HG03558 (cell line): ENCODE data around the gene MFRP.
"Not testable (repeated sequence)": the region's sequence is repeated elsewhere in the genome, so short reads cannot be mapped to it uniquely, and the experiment has no call there.

Experiments
- ATAC-seq: cut with Tn5 transposase; IDR thresholded peaks from one replicate; pipeline ENCODE4 v1.9.1; 2021; ENCODE audit warnings: moderate number of reproducible peaks; ENCODE audit not compliant: unreplicated experiment; ENCODE audit errors: extremely low read depth

Gene MFRP

GRCh38 chr11:119346605-119347004 lies at the start of gene MFRP:
MFRP (minus strand) TSS chr11:119346705; CDS start chr11:119346513, 192 bp downstream.
- no peak for ATAC-seq

- no peak for ATAC-seq
Measured at GRCh38 chr11:119391275-119391674, 44.8 kb upstream of the MFRP start.

GRCh38 chr11:119389611-119390254 lies 43.2 kb upstream of the MFRP start:
- ATAC-seq, result no peak

GRCh38 chr11:119388103-119388502 lies 41.6 kb upstream of the MFRP start:
- no peak for ATAC-seq

DNA sequence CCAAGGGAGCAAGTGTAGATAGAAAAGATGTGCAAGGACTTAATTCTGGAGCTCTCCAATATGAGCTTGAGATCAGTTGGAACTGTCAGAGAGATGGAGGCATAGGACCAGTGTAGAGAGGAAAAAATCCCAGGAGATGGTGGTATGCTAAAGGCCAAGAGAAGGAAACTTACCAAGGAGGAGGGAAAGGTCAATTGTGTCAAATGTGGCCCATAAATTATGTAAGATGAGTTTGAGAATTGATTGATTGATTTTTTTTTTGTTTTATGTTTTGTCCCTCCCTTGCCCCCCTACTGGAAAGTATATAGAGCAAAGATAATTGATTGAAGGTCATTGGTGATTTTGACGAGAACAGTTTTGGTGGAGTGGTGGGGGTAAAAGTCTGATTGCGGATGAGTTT lies 37.8 kb upstream of the MFRP start:
- ATAC-seq, result no peak

DNA sequence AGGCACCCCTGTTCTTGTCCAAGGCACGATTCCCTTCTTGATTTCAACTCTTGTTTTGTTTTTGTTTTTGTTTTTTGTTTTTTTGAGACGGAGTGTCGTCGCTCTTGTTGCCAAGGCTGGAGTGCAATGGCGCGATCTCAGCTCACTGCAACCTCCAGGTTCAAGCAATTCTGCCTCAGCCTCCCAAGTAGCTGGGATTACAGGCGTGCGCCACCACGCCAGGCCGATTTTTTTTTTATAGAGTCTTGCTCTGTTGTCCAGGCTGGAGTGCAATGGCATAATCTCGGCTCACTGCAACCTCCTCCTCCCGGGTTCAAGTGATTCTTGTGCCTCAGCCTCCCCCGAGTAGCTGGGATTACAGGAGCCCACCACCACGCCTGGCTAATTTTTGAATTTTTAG lies 36.0 kb upstream of the MFRP start:
- not testable (repeated sequence) for ATAC-seq

- ATAC-seq, result no peak
Measured at GRCh38 chr11:119382101-119382500, 35.6 kb upstream of the MFRP start.

DNA sequence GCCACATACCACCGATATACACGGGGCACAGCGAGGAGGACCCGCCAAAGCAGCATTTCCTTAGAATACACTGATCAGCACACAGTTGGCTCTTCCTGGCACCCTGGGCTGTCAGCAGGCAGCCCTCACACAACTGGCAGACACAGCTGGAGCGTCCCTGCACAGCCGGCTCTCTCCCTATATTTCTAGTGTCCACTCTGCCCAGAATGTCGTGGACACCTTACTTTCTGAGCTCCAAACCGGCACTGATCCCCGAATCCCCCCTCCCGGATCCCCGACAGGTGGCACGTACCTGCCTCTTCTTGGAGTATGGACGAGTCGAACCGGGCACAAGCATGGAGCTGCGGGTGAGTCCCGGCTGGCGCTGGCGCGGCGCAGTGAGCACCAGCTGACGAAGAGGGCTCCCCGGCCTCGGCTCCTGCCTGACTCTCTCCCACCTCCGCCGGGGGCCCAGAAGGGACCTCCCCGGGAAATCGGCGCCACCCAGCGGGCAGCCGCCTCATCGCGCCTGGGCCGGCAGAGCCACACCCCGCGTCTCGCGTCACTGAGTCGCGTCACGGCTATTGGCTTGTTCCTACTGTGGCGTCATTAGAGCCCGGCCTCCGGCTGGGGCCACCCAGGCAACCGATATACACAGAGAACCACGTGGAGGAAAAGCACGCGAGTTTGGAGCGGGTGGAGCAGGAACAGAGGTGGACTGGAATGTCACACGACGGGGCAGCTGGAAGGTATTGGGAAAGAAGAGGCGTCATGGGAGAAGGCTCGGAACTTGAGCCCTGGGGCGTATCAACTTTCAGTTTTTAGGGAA lies 34.9 kb upstream of the MFRP start, which contains the start of gene USP2:
TSS of gene USP2 (minus strand) at position 510 of the 808 bp plus-strand sequence. CDS start 8,210 bp downstream, outside the sequence.
- peak; percentile 87 for ATAC-seq

DNA sequence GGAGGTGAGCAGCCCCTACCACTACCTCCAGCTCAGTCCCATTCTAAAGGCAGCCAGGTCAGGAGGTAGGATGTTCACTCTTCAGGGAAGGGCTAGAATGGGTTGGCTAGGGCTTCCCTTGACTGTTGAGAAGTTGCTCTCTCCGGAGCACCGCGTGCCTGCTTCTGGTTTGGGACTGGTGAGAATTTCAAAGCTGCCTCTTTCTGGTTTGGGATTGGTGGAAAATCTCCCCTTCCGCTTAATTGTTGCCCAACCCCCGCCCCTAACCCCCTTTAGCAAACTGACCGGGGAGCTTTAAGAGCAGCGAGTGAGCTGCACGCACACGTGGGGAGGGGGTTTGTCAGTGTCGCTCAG lies 34.3 kb upstream of the MFRP start:
- no peak for ATAC-seq

GRCh38 chr11:119380160-119380826 lies 33.8 kb upstream of the MFRP start:
- ATAC-seq, result no peak

DNA sequence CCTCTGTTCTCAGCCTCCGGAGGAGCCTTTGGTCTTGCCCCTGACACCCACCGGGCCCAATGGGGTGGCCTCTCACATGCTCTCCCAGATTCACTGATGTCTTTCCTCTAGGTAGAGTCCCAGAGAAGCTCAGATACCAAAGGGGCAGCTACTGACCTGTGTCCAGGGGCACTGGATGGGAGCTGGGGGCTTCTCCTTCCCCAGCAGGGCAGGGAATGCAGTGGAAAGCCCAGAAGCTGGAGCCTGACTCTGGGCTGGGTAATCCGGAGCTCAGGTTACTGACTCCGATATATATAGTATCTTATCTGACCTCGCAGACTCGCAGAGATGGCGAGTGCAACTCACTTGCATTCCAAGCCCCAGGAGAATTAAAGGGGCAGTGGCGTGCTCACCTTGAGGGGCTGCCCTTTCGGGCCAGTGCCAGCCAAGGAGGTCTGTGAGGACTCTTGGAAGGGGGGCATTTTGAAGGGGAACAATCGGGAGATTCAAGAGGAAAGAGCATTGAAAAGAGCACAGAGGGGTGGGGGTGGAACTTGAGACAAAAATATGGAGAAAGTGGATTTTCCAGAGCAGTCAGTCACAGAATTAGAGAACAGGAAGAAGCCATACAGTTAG lies 32.5 kb upstream of the MFRP start:
- no peak for ATAC-seq

DNA sequence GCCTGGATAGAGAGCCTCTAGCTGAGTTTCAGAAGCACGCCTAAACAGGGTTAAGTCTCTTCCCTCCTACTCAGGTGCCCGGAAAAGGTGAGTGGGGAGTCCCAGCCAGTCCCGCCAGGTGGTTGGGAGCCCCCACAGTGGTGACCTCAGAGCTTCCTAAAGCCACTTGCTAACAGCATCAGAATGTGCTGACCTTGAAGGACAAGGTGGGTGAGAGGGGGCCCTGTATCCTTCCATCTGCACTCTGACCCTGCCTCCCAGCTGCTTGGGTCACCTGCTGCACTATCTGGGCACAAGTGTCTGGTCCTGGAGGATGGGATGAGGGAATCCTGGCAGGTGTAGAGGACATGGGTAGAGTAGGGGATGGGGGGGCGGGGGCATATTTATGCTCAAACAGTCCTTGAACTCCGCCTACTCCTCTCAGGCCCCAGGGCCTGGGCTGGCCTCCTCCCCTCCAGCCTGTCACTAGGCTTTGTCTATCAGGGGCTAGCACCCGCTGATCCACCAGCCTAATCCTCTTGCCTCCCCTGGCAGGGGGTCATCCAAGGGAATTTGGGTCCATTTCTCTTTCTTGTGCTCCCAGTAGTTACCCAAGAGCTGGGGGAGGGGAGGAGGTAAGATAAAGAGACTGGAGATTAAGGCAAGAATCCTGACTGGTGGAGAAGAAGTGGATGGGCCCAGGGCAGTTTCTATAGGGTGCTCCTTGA lies 31.6 kb upstream of the MFRP start:
- no peak for ATAC-seq

DNA sequence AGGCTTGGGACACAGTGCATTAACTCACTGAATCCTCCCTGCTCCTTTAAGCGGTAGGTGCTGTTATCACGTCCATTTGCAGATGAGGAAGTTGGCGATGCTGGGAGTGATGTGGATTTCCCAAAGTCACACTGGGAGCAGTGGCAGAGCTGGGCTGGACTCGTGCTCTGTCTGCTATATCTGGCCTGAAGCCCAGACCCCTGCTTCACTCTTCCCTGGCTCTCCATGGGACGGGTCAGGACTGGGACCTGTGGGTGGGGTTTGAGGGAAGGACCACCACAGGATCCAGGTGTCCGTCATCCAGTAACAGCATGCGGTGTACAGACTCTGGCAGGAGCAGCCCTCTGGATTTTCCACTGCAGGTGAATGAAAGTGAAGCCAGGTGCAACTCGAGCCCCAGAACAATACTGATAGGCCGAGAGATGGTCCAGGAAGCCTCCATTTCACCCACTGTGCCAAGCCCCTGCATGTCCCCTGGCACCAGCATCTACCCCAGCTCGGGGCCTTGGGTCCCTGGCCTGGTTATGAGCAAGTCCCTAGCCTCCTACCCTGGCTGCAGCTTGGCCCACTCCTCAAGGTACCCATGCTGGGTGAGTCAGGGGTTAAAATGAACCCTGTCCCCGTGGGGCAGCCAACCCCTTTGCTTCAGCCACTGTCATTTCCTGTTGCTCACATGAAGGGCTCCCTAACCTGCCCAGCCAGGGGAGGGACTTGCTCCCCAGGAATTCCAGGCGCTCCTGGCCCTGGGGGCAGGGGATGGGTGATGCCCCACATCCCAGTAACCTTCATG lies 30.8 kb upstream of the MFRP start:
- ATAC-seq, result no peak

DNA sequence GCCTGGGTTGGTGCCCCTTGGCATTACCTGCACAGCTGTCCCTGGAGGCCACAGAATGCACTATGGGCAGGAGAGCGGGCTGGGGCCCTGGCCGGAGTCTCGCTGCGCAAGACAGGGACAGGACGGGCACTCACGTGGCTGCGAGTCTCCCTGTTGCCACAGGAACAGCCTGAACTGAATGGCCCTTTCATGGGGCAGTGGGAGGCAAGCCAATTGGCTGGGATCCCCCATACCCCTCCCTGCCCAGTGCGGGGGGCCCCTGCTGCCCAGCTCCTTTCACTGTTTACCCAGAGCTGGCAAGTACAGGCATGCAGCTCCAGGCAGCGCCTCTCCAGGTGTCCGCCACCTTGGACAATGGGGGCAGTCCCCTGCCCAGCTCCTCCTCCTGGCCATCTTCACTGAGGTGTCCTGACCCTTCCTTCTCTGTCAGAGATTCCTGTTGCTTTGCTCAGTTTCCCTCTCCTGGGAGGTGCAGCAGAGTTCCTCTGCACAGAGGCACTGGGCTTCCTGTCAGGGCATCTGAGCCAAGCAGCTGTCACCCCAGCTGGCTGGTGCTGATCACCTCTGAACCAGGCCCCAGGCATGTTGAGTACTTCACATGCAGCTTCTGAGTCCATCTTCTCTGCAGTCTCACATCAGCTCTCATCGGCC lies 29.8 kb upstream of the MFRP start:
- no peak for ATAC-seq

DNA sequence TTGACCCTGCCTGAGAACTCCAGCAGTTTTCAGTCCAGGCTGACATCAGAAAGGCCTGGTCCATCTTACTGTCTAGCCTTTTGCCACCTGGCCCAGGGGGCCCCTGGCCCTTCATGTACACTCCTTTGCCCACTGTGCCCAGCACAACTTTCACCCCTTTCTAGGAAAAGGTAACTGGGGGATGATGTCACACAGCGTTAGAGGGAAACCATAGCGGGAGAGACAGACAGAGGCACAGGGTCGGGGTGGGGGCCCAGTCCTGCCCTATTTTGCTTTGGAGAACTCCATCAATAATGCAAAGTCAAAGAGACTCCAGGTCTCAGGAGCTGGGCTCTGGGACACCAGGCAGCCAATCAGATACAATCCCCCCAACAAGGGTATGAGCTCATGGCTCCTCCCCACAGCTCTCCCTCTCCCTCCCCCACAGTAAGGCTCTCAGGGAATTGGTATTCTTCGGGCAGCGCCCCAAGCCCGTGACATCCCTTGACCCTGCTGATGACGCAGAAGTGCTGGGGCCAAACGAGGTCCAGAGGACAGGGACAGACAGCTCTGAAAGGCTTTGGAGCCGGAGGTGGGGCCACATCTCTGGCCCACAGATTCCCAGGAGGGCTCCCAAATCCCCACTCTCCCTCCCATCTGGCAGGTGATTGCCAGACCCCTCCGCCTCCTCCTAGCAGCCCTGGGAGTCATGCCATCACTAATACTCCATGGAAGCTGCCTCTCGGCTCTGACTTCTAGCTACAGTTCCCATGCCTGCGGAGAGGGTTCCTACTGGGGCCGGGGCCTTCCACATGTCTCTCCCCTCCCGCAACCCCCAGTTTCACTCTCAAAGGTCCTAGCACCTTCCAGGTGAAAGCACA lies 29.1 kb upstream of the MFRP start:
- no peak for ATAC-seq

DNA sequence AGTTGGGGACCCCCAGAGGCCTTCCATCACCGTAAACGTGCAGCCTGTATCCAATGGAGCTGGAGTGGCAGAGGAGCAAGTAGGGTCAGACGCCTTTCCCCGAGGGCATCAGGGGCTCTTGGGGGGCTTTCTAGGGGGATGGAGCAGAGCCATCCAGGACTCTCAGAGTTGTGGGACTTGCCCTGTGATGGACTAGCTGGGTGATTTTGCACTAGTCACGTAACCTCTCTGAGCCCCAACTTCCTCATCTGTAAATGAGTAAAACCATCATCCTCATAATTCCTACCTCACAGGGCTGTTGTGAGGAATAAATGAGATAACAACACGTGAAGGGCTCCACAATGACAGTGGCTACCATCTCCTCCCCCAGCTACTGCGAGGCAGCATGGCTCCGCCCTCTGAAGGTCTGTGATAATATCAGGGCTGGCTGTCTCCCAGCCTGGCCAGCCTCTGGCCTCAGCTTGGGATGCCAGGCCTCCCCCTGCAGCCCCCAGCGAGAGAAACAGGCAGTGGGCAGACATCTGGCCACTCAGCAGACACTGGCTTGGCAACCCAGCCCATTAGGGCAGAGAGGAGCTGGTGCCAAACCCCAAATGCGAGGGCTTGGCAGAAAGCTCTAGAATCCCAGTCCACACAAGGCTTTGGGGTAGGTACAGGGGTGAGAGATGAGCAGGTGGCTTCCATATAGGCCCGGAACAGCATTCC lies 28.3 kb upstream of the MFRP start:
- ATAC-seq, result no peak

DNA sequence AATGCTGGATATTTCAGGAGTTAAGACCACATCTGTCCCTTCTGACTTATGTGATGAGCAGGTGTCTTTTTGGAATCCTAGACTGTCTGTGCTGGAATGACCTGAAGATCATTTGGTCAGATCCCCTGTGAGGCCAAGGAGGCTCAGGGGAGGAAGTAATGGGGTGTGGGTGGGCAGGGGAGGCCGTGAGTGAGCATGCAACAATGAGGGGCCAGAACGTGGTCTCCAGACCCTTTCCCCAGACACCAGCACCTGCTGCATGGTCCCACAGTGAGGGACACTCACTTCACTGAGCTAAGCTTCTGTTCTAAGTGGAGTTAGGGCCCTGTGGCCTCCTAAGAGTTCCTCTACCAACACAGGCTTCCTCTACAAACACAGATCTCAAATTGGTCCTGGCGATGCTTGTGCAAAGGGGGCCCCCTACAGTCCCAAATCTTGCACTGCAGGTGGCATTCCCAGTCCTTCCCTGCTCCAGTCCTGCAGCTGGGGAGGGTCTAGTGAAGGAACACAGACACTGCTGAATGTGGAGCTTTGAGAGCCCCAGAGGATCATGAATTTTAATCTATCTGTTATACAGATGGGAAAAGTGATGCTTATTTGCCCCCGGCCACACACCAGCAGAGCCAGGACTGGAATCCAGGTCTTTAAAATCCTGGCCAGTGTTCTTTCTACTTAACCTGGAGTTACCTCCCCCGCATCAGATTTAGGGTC lies 27.6 kb upstream of the MFRP start:
- ATAC-seq, result no peak
